ENCODE results near the gene RALB. TPM values are rescaled to one million over a fixed set of nuclear protein-coding genes. Genes with fewer than 3 reads are reported as not detected.
A peak's percentile ranks its signal among the peaks of the same experiment; 100 is the strongest.

RALB gene
- total RNA-seq, 6 experiments from 2014 or later: 60.1 to 72.5 (median 69.2) TPM

DNA sequence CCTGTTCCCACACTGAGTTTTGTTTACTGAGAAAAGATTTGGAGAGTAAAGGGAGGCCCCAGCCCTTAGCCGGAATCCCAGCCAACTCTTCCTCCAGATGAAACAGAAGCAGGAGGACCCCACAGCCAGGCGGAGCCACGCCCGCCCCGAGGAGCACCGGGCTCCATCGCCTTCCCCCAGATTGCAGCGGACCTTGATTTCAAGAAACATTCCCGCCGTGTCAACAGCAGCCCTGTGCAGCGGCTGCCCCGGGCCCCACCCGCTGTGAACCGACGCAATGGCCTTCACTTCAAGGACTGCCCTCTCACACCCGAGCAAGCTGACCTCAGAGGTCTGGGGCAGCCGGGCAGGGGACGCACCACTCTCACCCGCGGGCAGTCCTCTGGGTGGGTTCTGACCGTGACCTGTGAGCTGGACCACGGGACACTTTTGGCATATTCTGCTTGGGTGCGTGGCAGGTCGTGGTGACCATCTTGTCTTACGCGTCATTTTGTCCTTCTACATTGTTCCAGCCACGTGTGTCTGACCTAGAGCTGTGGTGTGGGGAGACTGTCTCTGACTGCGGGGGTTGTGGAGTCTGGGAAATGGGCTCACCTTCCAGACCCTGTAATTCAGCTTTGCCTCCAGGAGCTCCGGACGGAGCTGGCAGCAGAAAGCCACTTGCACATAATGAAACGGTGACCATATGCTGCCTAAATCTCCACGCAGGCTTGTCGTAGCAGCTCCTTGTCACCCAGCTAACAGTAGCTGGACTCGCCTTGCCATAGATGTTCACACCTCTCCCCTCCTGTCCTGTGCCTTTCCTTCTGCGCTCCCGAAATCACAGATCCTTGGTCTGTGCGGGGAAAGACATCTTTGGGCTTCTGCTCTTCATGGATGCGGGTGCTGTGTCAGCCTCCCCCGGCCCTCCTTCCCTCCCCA, 61.3 kb downstream of the RALB start:
- H3K4me3 Mint-ChIP-seq: peak overlapping the region; percentile 92
- no peak for DNase-seq
- H3K4me1 Mint-ChIP-seq (ENCODE audit: low read depth): peaks cover 19% of the 10 kb centered on the region
- H3K27me3 Mint-ChIP-seq (ENCODE audit: insufficient read depth): peaks cover 4% of the 10 kb centered on the region
- TF ChIP-seq CTCF (IDR thresholded peaks at IDR 0.05): no peak
- no peaks in the 10 kb centered on the region for H3K9me3 Mint-ChIP-seq
- H3K27ac Mint-ChIP-seq: peak overlapping the region; percentile 86; the same call in 1 of the 2 replicates
- no peaks in the 10 kb centered on the region for H3K36me3 Mint-ChIP-seq (ENCODE audit: low read depth)

DNA sequence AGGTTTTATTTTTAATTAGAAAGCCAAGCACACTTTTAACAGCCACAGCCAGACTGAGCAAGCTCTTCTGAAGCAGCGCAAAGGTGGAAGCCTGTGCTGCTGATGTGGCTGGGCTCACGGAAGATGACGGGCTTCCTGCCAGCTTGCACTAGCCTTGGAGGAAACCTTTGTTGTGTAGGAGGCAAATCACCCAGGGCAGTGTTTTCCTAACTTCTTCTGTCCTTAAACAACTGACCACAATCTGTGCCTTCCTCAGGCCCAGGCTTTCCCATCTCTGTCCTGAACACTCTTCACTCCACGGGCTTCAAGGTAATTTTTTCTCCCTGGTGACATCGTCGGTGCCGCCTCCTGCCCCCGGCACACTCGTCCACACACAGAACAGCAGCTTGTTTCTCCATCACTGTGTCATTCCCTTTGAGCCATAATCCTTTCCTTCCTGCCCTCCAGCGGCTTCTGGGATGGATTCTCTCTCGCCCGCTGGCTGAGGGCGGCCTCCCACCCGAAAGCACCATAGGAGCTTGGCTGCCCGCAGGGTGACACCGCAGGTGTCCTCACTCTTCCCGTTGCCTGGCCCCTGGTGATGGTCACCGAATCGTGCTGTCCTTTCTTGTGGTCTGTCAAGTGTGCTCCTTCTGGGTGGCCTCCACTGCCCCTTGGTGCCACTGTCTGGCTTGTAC, 62.2 kb downstream of the RALB start:
- Mint-ChIP-seq H3K36me3 (ENCODE audit: low read depth) (no peaks in the 10 kb centered on the region), H3K9me3 (no peaks in the 10 kb centered on the region), H3K27ac (no peak overlapping the region), H3K4me1 (ENCODE audit: low read depth) (peaks cover 19% of the 10 kb centered on the region), H3K4me3 (no peak overlapping the region), H3K27me3 (ENCODE audit: insufficient read depth) (peaks cover 6% of the 10 kb centered on the region)
- no peak for TF ChIP-seq CTCF (IDR thresholded peaks at IDR 0.05)
- no peak for DNase-seq

GRCh38 chr2:120315367-120316033, 62.8 kb downstream of the RALB start:
- no peak for TF ChIP-seq CTCF (IDR thresholded peaks at IDR 0.05)
- no peak overlapping the region for H3K27ac Mint-ChIP-seq
- peaks cover 9% of the 10 kb centered on the region for H3K27me3 Mint-ChIP-seq (ENCODE audit: insufficient read depth)
- H3K4me3 Mint-ChIP-seq: no peak overlapping the region
- no peaks in the 10 kb centered on the region for H3K9me3 Mint-ChIP-seq
- DNase-seq: no peak
- no peaks in the 10 kb centered on the region for H3K36me3 Mint-ChIP-seq (ENCODE audit: low read depth)
- peaks cover 19% of the 10 kb centered on the region for H3K4me1 Mint-ChIP-seq (ENCODE audit: low read depth)

- Mint-ChIP-seq H3K4me1 (ENCODE audit: low read depth) (peaks cover 19% of the 10 kb centered on the region), H3K27ac (no peak overlapping the region), H3K27me3 (ENCODE audit: insufficient read depth) (peaks cover 12% of the 10 kb centered on the region), H3K36me3 (ENCODE audit: low read depth) (no peaks in the 10 kb centered on the region), H3K4me3 (no peak overlapping the region), H3K9me3 (no peaks in the 10 kb centered on the region)
- TF ChIP-seq CTCF (IDR thresholded peaks at IDR 0.05): no peak
- DNase-seq: no peak
These were observed 63.4 kb downstream of the RALB start for GRCh38 chr2:120316071-120316470.

GRCh38 chr2:120316528-120317179, 64.0 kb downstream of the RALB start:
- peaks cover 19% of the 10 kb centered on the region for H3K4me1 Mint-ChIP-seq (ENCODE audit: low read depth)
- no peaks in the 10 kb centered on the region for H3K9me3 Mint-ChIP-seq
- H3K27me3 Mint-ChIP-seq (ENCODE audit: insufficient read depth): peaks cover 14% of the 10 kb centered on the region
- no peak overlapping the region for H3K4me3 Mint-ChIP-seq
- no peak for DNase-seq
- no peak overlapping the region for H3K27ac Mint-ChIP-seq
- no peaks in the 10 kb centered on the region for H3K36me3 Mint-ChIP-seq (ENCODE audit: low read depth)
- no peak for TF ChIP-seq CTCF (IDR thresholded peaks at IDR 0.05)

All from HFFc6 (cell line).